Keratinocyte (primary cell): Measurements from ENCODE around the gene TWIST2. TPM values are rescaled to one million over a fixed set of nuclear protein-coding genes. Genes with fewer than 3 reads are reported as not detected.

Source experiments
- DNase-seq: peaks from one replicate; pipeline ENCODE4 v3.0.0-alpha.2; 2011; ENCODE audit warnings: low read depth, missing footprints, low spot score
- FAIRE-seq: peaks from 2 replicates; lab custom pipeline; 2011; peaks lifted over from hg19 to GRCh38; lab: Jason Lieb, UNC
- H2AFZ ChIP-seq: 2 replicates; pipeline ENCODE4 v1.6.0; 2012; ENCODE audit warnings: low read length, control low read depth, inconsistent platforms; ENCODE audit not compliant: control insufficient read depth
- H3K27ac ChIP-seq: 2 replicates; pipeline ENCODE4 v1.5.1; 2011; ENCODE audit warnings: low read length; ENCODE audit not compliant: control insufficient read depth, insufficient read depth
- H3K27me3 ChIP-seq: 3 replicates; pipeline ENCODE4 v1.6.0; 2011; ENCODE audit warnings: low read length; ENCODE audit not compliant: control insufficient read depth, insufficient read depth; ENCODE audit errors: extremely low read depth
- H3K36me3 ChIP-seq, 2 experiments: 2 replicates in 1 of 2; 3 replicates in 1 of 2; pipeline ENCODE4 v1.5.1; 2011; ENCODE audit warnings: low read length in 2 of 2, mild to moderate bottlenecking in 1 of 2; ENCODE audit not compliant: control insufficient read depth in 2 of 2, insufficient read depth in 2 of 2; ENCODE audit errors: extremely low read depth in 1 of 2
- H3K4me1 ChIP-seq: 3 replicates; pipeline ENCODE4 v1.5.1; 2011; ENCODE audit warnings: low read length; ENCODE audit not compliant: control insufficient read depth, insufficient read depth; ENCODE audit errors: extremely low read depth
- H3K4me2 ChIP-seq: 3 replicates; pipeline ENCODE4 v1.6.0; 2011; ENCODE audit warnings: low read depth, low read length; ENCODE audit not compliant: control insufficient read depth, insufficient read depth; ENCODE audit errors: extremely low read depth
- H3K4me3 ChIP-seq, 3 experiments: fragments of 200-600 bp in 1 of 3; sonication (generic) in 1 of 3; 2 replicates in 2 of 3; 3 replicates in 1 of 3; pipeline ENCODE4 v1.5.1; 2011 to 2016; ENCODE audit warnings: low read length in 3 of 3, mild to moderate bottlenecking in 3 of 3, control low read depth in 2 of 3, inconsistent platforms in 1 of 3, low read depth in 1 of 3, mixed read lengths in 1 of 3, mixed run types in 1 of 3, moderate library complexity in 1 of 3; ENCODE audit not compliant: control insufficient read depth in 2 of 3, insufficient read depth in 2 of 3; ENCODE audit errors: extremely low read depth in 1 of 3
- H3K79me2 ChIP-seq: 2 replicates; pipeline ENCODE4 v1.6.0; 2012; ENCODE audit warnings: low read length; ENCODE audit not compliant: control insufficient read depth, insufficient read depth
- H3K9ac ChIP-seq: 3 replicates; pipeline ENCODE4 v1.6.0; 2011; ENCODE audit warnings: low read length; ENCODE audit not compliant: control insufficient read depth, insufficient read depth; ENCODE audit errors: extremely low read depth
- H3K9me1 ChIP-seq: 3 replicates; pipeline ENCODE4 v1.6.0; 2011; ENCODE audit warnings: low read length; ENCODE audit not compliant: control insufficient read depth, insufficient read depth; ENCODE audit errors: extremely low read depth
- H3K9me3 ChIP-seq: 2 replicates; pipeline ENCODE4 v1.5.1; 2012; ENCODE audit warnings: low read depth, low read length; ENCODE audit not compliant: control insufficient read depth
- H4K20me1 ChIP-seq: 3 replicates; pipeline ENCODE4 v1.6.0; 2011; ENCODE audit warnings: low read length; ENCODE audit not compliant: control insufficient read depth, insufficient read depth; ENCODE audit errors: extremely low read depth
- EZH2 ChIP-seq: IDR thresholded peaks from one replicate; pipeline ENCODE4 v1.6.1; 2012; ENCODE audit warnings: inconsistent platforms, mild to moderate bottlenecking, low read length, moderate library complexity
- dilution Hi-C: fragments of 300-500 bp; cut with MboI; formaldehyde crosslinking; loops from one replicate; pipeline ENCODE4 v1.7.0; 2020; ENCODE audit warnings: low sequenced_read_pairs; ENCODE audit not compliant: extremely low pct_ligation_motif_present
- polyA plus RNA-seq, 5 experiments: library from polyadenylated mRNA; depleted of rRNA in 3 of 5; stranded (reverse) in 3 of 5; stranded (forward) in 1 of 5; unstranded in 1 of 5; fragments of >200 nt; gene quantifications; 1 replicate in 1 of 5; 2 replicates in 3 of 5; 3 replicates in 1 of 5; pipeline versions ENCODE4 v1.2.1 to v1.2.3, GENCODE V29; 2011 to 2012; ENCODE audit warnings: missing spikeins in 2 of 5, low read depth in 1 of 5, low replicate concordance in 1 of 5
- TF ChIP-seq, protein P1 (sequence below), 3 experiments: IDR thresholded peaks in 1 of 3; conservative IDR thresholded peaks in 1 of 3; optimal IDR thresholded peaks in 1 of 3; 2 replicates in 2 of 3; 3 replicates in 1 of 3; pipeline versions ENCODE3 to v1.5.1; 2011; ENCODE audit warnings: low read length in 3 of 3, mild to moderate bottlenecking in 3 of 3, moderate library complexity in 2 of 3, control low read depth in 1 of 3, inconsistent platforms in 1 of 3; ENCODE audit not compliant: insufficient read depth in 2 of 3; ENCODE audit errors: extremely low read depth in 1 of 3

TWIST2 gene
- polyA plus RNA-seq, 1 donor (not counting 4 experiments of a cell fraction or from before 2014, with no cell fraction given), result 5.5 TPM

DNA sequence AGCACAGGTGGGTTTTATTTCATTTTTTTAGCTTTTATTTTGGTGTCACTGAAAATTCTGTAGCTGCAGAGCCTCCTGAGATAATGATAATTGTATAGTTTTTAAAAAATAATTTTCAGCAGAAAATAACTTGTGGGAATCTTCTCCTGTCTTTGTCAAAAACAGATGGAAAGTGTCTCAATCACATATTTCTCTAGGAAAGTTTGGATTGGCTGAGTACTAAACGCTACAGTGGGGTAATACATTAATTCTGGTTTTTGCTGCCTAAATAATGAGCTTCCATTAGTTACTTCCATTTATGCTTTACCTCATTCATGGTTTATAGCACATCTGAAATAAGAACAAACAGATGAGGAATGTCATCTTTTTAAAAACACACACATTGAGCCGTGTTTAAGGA lies 2.2 kb downstream of the TWIST2 start:
- peak overlapping the region; percentile 62 for H3K4me2 ChIP-seq
- TF ChIP-seq, protein P1, sequence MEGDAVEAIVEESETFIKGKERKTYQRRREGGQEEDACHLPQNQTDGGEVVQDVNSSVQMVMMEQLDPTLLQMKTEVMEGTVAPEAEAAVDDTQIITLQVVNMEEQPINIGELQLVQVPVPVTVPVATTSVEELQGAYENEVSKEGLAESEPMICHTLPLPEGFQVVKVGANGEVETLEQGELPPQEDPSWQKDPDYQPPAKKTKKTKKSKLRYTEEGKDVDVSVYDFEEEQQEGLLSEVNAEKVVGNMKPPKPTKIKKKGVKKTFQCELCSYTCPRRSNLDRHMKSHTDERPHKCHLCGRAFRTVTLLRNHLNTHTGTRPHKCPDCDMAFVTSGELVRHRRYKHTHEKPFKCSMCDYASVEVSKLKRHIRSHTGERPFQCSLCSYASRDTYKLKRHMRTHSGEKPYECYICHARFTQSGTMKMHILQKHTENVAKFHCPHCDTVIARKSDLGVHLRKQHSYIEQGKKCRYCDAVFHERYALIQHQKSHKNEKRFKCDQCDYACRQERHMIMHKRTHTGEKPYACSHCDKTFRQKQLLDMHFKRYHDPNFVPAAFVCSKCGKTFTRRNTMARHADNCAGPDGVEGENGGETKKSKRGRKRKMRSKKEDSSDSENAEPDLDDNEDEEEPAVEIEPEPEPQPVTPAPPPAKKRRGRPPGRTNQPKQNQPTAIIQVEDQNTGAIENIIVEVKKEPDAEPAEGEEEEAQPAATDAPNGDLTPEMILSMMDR (optimal IDR thresholded peaks at IDR 0.05 in 1 of 3, IDR thresholded peaks at IDR 0.05 in 1 of 3, conservative IDR thresholded peaks at IDR 0.05 in 1 of 3; ENCODE audit: extremely low read depth in 1 of 3, insufficient read depth in 2 of 3, low read length in 3 of 3), result no peak
- no peak for TF ChIP-seq EZH2
- peak overlapping the region in 2 of 3 experiments; percentile 46 to 64 for H3K4me3 ChIP-seq
- no peaks in the 10 kb centered on the region for H3K36me3 ChIP-seq
- no peaks in the 10 kb centered on the region for H4K20me1 ChIP-seq
- peaks cover 60% of the 10 kb centered on the region for H3K27me3 ChIP-seq
- FAIRE-seq (no peak), DNase-seq (no peak)
- no peaks in the 10 kb centered on the region for H3K9me3 ChIP-seq
- H3K9me1 ChIP-seq, result no peaks in the 10 kb centered on the region
- no peak overlapping the region for H3K27ac ChIP-seq
- H3K9ac ChIP-seq, result no peak overlapping the region
- no peaks in the 10 kb centered on the region for H3K4me1 ChIP-seq
- H2AFZ ChIP-seq, result no peak overlapping the region
- peaks cover 6% of the 10 kb centered on the region for H3K79me2 ChIP-seq
- dilution Hi-C loops, result no loop called here

- H3K27me3 ChIP-seq, result peaks cover 58% of the 10 kb centered on the region
- no peak overlapping the region for H2AFZ ChIP-seq
- H3K79me2 ChIP-seq, result peaks cover 6% of the 10 kb centered on the region
- no peak overlapping the region for H3K4me2 ChIP-seq
- no peaks in the 10 kb centered on the region for H4K20me1 ChIP-seq
- no peaks in the 10 kb centered on the region for H3K9me1 ChIP-seq
- DNase-seq (no peak), FAIRE-seq (no peak)
- TF ChIP-seq, protein P1 (optimal IDR thresholded peaks at IDR 0.05 in 1 of 3, IDR thresholded peaks at IDR 0.05 in 1 of 3, conservative IDR thresholded peaks at IDR 0.05 in 1 of 3; ENCODE audit: extremely low read depth in 1 of 3, insufficient read depth in 2 of 3, low read length in 3 of 3), result no peak
- TF ChIP-seq EZH2, result no peak
- H3K4me3 ChIP-seq, result no peak overlapping the region
- no peak overlapping the region for H3K9ac ChIP-seq
- dilution Hi-C loops, result no loop called here
- no peaks in the 10 kb centered on the region for H3K9me3 ChIP-seq
- no peaks in the 10 kb centered on the region for H3K4me1 ChIP-seq
- no peak overlapping the region for H3K27ac ChIP-seq
- H3K36me3 ChIP-seq, result no peaks in the 10 kb centered on the region
These were observed 3.1 kb downstream of the TWIST2 start for GRCh38 chr2:238851026-238851425.
